ENCODE measurements around the gene ADORA3. TPM values are rescaled to one million over a fixed set of nuclear protein-coding genes. Genes with fewer than 3 reads are reported as not detected.

ADORA3 gene
- total RNA-seq, 1 donor from 2014 or later, result 3.0 TPM

GRCh38 chr1:111476761-111477309 is 26.6 kb downstream of the ADORA3 start:
- ATAC-seq (no peak), DNase-seq (ENCODE audit: low spot score) (no peak)

DNA sequence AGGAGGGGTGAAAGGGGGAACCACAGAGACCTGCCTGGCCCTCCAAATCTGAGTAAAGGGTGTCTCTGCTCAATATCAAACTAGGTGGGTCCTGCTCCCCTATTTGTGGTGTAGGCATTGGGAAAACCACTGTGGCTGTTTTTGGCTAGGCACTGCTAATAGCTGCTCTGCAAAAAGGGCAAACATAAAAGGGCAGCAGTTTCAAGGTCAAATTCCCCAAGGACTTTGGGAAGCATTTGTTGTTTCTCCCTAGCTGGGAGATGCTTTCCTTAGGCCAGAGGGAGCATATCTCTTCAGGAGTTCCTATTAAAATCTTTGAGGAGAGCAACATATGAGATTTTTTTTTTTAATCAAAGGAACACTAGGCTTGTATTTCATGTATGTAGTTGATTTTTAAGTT is 27.2 kb downstream of the ADORA3 start:
- ATAC-seq (no peak), DNase-seq (ENCODE audit: low spot score) (no peak)

- DNase-seq (ENCODE audit: low spot score) (no peak), ATAC-seq (no peak)
These were observed 27.7 kb downstream of the ADORA3 start for GRCh38 chr1:111475701-111476100.

DNA sequence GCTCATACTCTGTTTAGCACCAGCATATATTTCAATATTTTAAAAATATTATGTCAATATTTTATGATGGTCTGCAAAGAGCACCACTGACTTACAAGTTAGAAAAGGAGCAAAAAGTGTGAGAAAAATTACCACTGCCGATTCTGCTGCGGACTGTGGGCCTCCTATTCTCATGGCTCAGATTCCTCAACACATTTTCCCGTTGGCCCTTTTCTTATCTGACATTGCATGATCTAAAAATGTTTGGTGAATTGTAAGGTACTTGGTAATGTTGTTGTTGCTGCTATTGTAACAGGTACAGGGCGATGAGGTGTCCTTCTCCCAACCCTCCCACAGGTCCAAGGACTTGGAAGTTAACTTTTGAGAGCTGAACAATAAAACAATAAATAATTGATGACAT is 28.9 kb downstream of the ADORA3 start:
- DNase-seq (ENCODE audit: low spot score) (no peak), ATAC-seq (no peak)

GRCh38 chr1:111474106-111474505 is 29.3 kb downstream of the ADORA3 start:
- DNase-seq (ENCODE audit: low spot score) (no peak), ATAC-seq (no peak)

GRCh38 chr1:111471538-111471937 is 31.9 kb downstream of the ADORA3 start:
- no peak for ATAC-seq
- DNase-seq (ENCODE audit: low spot score), result no peak

- DNase-seq (ENCODE audit: low spot score), result no peak
- ATAC-seq, result peak; percentile 43
These were observed 32.4 kb downstream of the ADORA3 start for GRCh38 chr1:111471012-111471411.

DNA sequence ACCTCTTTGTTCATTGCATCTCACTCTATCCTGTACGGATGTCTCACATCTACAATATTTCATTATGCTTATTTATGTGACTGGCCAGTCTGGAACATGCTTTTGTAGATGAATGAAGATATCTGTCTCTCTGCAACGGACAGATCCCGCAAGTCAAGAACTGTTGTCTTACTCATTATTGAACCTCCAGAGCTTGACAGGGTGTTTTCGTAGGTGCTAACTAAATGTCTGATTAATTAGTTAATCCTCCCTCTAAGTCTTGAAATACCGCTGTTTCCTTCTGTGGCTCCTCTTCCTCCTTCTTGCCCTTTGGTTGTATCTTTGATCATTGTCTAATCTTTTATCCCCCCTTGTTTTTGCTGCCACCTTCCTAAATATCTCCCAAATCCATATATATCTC is 32.8 kb downstream of the ADORA3 start:
- DNase-seq (ENCODE audit: low spot score), result no peak
- ATAC-seq, result no peak

DNA sequence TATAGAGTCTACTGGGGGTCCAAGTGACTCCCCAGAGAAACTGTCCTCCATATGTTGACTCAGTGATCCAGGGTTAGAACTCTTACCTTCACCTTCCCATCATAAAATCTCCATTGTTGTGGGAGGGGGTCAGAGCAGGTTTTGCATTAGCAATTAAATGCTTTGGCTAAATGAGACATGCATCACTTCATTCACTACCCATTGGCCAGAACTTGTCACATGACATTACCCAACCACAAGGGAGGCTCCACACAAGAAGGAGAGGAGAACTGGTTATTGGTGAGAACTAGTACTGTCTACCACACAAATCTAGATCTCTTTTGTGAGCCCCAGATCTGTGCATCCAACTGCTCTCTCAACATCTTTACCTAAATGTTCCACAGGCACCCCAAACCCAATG is 33.9 kb downstream of the ADORA3 start:
- DNase-seq (ENCODE audit: low spot score) (no peak), ATAC-seq (no peak)

DNA sequence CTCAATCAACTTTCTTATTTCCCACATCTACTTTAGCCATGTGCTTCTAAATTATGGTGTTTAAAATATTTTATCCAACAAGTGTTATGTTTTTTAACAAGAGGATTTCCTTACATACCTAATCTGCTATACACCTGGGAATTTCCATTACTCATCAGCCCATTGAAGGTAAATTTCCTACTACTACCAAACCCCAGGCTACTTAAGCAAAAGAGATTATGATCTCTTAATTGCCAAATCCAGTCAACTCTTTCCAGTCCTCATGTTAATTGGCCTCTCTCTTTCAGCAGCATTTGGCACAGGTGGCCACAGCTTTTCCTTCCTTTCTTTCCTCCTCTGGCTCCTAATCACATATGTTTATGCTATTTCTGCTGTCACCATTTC is 34.7 kb downstream of the ADORA3 start:
- no peak for DNase-seq (ENCODE audit: low spot score)
- no peak for ATAC-seq

- no peak for ATAC-seq
- no peak for DNase-seq (ENCODE audit: low spot score)
These were observed 35.3 kb downstream of the ADORA3 start for GRCh38 chr1:111467865-111468716.

DNA sequence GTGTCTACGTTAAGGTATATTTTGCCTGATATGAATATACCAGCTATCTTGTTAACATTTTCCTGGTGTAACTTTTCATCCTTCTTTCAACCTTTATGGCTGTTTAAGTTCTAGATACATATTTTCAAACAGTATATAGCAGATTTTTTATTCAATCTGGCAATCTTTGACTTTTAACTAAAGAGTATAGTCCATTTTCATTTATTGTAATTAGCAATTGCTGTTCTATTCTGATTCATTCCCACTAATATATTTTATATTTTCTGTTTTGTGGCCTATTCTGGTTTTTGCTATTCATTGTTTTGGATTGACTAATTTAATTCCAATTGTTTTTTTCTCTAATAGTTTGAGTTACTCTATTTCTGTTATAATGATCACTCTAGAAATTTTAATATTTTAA is 37.0 kb downstream of the ADORA3 start:
- ATAC-seq, result no peak
- DNase-seq (ENCODE audit: low spot score), result no peak

DNA sequence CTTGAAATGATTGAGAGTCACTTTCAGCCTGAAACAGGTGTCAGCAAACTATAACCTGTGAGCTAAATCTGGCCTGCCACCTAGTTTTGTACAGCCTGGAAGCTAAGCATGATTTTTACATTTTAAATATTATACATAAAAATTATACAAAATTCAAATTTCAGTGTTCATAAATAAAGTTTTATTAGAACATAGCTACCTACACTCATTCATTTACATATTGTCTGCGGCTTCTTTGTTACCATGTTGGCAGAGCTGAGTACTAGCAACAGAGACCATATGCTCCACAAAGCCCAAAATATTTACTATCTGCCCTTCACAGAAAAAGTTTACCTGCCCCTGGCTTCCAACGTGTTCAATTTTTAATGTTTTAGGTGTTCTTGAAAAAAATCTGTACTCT is 37.7 kb downstream of the ADORA3 start:
- DNase-seq (ENCODE audit: low spot score), result no peak
- no peak for ATAC-seq

GRCh38 chr1:111463029-111463683 is 40.3 kb downstream of the ADORA3 start:
- ATAC-seq (no peak), DNase-seq (ENCODE audit: low spot score) (no peak)

DNA sequence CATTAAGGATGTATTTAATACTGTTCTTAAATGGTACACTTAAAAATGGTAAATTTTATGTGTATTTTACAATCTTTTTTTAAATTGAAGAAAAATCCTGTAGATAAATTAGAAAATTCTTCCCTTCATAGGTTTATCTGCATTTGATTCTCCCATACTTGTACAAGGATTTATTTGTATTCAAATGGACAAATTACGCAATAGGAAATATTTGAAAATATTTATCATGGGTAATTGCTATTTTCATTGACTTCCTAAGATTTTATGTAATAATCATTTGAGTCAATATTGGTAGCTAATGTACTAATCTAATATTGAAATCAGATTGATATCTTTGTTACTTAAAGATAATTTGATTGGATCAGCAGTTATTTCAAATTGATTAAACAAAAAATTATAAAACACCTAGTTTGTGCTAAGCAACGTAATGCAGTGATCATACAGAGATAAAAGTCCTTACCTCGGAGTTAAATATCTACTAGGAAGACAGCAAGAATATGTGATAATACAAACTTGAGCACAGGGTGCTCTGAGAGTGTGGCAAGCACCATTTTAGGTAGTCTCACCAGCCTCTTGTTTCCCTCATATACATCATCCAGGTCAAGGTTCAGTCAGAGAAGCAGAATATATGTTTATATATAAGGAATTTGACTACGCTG is 40.9 kb downstream of the ADORA3 start:
- ATAC-seq (no peak), DNase-seq (ENCODE audit: low spot score) (no peak)

DNA sequence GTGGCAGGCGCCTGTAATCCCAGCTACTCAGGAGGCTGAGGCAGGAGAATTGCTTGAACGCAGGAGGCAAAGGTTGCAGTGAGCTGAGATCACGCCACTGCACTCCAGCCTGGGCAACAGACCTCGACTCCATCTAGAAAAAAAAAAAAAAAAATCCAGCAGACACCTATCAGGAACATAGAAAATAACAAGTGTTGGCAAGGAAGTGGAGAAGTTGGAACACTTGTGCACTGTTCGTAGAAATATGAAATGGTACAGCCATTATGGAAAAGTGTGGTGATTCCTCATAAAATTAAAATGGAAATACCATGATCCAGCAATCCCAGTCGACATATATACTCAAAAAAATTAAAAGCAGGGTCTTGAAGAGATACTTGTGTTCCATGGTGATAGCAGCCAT is 41.7 kb downstream of the ADORA3 start:
- no peak for ATAC-seq
- DNase-seq (ENCODE audit: low spot score), result no peak

GRCh38 chr1:111455642-111456031 is 47.8 kb downstream of the ADORA3 start:
- DNase-seq (ENCODE audit: low spot score), result no peak
- no peak for ATAC-seq

- no peak for ATAC-seq
- DNase-seq (ENCODE audit: low spot score), result no peak
These were observed 48.4 kb downstream of the ADORA3 start for GRCh38 chr1:111454859-111455641.

GRCh38 chr1:111453706-111454105 is 49.7 kb downstream of the ADORA3 start:
- DNase-seq (ENCODE audit: low spot score) (no peak), ATAC-seq (no peak)

GRCh38 chr1:111452581-111452980 is 50.9 kb downstream of the ADORA3 start:
- DNase-seq (ENCODE audit: low spot score), result no peak
- ATAC-seq, result no peak

GRCh38 chr1:111450185-111450584 is 53.2 kb downstream of the ADORA3 start:
- no peak for ATAC-seq
- no peak for DNase-seq (ENCODE audit: low spot score)
